GM12878 (cell line): ENCODE data around the gene NRDE2. TPM values are rescaled to one million over a fixed set of nuclear protein-coding genes. Genes with fewer than 3 reads are reported as not detected.

Experiments used
- ATAC-seq: fragments of 200-7000 bp; cut with Tn5 transposase; 3 replicates; pipeline ENCODE4 v1.9.1; 2020; ENCODE audit warnings: mild to moderate bottlenecking, moderate library complexity
- BruUV-seq: library from RNA; stranded (reverse); fragments of 400-500 nt; replicated peaks from 2 replicates; lab custom pipeline; 2021; lab: Mats Ljungman, UMichigan
- CTCF ChIA-PET: fragments of 300-600 bp; sonication (Branson Sonifier 250); formaldehyde crosslinking; extraction: SDS; loops from one replicate; lab custom pipeline; 2021; ENCODE audit warnings: inconsistent platforms; lab: Yijun Ruan, JAX
- POLR2A ChIA-PET: fragments of 350-600 bp; formaldehyde crosslinking; extraction: SDS; loops from one replicate; lab custom pipeline; 2021; ENCODE audit warnings: inconsistent platforms; lab: Charles Lee
- RAD21 ChIA-PET: fragments of 300-600 bp; sonication (Branson Sonifier 250); formaldehyde crosslinking; loops from one replicate; lab custom pipeline; 2023; ENCODE audit warnings: antibody characterized with exemption; ENCODE audit not compliant: unreplicated experiment; lab: Charles Lee
- SMC1A ChIA-PET: fragments of 300-600 bp; sonication (Branson Sonifier 250); formaldehyde crosslinking; loops from one replicate; lab custom pipeline; 2023; ENCODE audit not compliant: unreplicated experiment, uncharacterized antibody; lab: Charles Lee
- DNase-seq: peaks from one replicate; pipeline ENCODE4 v3.0.0-alpha.2; 2011; ENCODE audit warnings: low read depth, low spot score
- FAIRE-seq: peaks from 3 replicates; lab custom pipeline; 2011; peaks lifted over from hg19 to GRCh38; lab: Jason Lieb, UNC
- H2AFZ ChIP-seq: 2 replicates; pipeline ENCODE4 v1.6.0; 2011; ENCODE audit warnings: low read depth, low read length, control low read depth; ENCODE audit not compliant: control insufficient read depth
- H3K27ac ChIP-seq: 2 replicates; pipeline ENCODE4 v1.5.1; 2011; ENCODE audit warnings: control low read depth; ENCODE audit not compliant: control insufficient read depth, insufficient read depth
- H3K27me3 ChIP-seq, 2 experiments: replicated peaks in 1 of 2; 2 replicates each; pipeline versions ENCODE4 v1.6.0 to v1.6.1; 2011; ENCODE audit warnings: low read length in 1 of 2; ENCODE audit not compliant: control insufficient read depth in 2 of 2, insufficient read depth in 2 of 2
- H3K36me3 ChIP-seq, 2 experiments: 2 replicates each; pipeline ENCODE4 v1.5.1; 2011; ENCODE audit warnings: low read length in 1 of 2; ENCODE audit not compliant: control insufficient read depth in 2 of 2, insufficient read depth in 2 of 2
- H3K4me1 ChIP-seq: 2 replicates; pipeline ENCODE4 v1.6.1; 2011; ENCODE audit warnings: mild to moderate bottlenecking, low read length, moderate library complexity, mixed read lengths; ENCODE audit not compliant: control insufficient read depth, insufficient read depth
- H3K4me2 ChIP-seq: 2 replicates; pipeline ENCODE4 v1.6.0; 2011; ENCODE audit warnings: control low read depth; ENCODE audit not compliant: control insufficient read depth, insufficient read depth
- H3K4me3 ChIP-seq: fragments of 200-600 bp; sonication (generic); 2 replicates; pipeline ENCODE4 v1.5.1; 2016
- H3K79me2 ChIP-seq: 2 replicates; pipeline ENCODE4 v1.6.0; 2011; ENCODE audit warnings: low read length; ENCODE audit not compliant: control insufficient read depth, insufficient read depth
- H3K9ac ChIP-seq: 2 replicates; pipeline ENCODE4 v1.8.0; 2011; ENCODE audit warnings: low read length, control low read depth, mixed read lengths; ENCODE audit not compliant: control insufficient read depth, insufficient read depth
- H3K9me3 ChIP-seq: replicated peaks from 3 replicates; pipeline ENCODE4 v1.5.1; 2011; ENCODE audit warnings: mild to moderate bottlenecking, low read length; ENCODE audit not compliant: control insufficient read depth, insufficient read depth
- H4K20me1 ChIP-seq: 2 replicates; pipeline ENCODE4 v1.6.0; 2011; ENCODE audit not compliant: control insufficient read depth, insufficient read depth
- ASH2L ChIP-seq: fragments of 300-600, 200-600 bp; sonication (generic); IDR thresholded peaks from 2 replicates; pipeline ENCODE4 v1.6.1; 2017; ENCODE audit warnings: low read depth, mild to moderate bottlenecking, borderline replicate concordance
- BHLHE40 ChIP-seq, 2 experiments: fragments of 450-650 bp in 1 of 2; IDR thresholded peaks; 2 replicates each; pipeline ENCODE4 v1.6.1; 2011 to 2017; ENCODE audit warnings: low read depth in 2 of 2, borderline replicate concordance in 1 of 2, improper control_type of control experiment in 1 of 2, low read length in 1 of 2, mild to moderate bottlenecking in 1 of 2
- CREB1 ChIP-seq: IDR thresholded peaks from 2 replicates; pipeline ENCODE4 v1.6.1; 2012; ENCODE audit warnings: low read depth, mild to moderate bottlenecking, inconsistent platforms
- EGR1 ChIP-seq, 2 experiments: IDR thresholded peaks; 1 replicate in 1 of 2; 2 replicates in 1 of 2; pipeline ENCODE4 v1.6.1; 2011 to 2012; ENCODE audit warnings: low read depth in 2 of 2, low read length in 2 of 2, borderline replicate concordance in 1 of 2, mild to moderate bottlenecking in 1 of 2, moderate library complexity in 1 of 2
- NFYA ChIP-seq: IDR thresholded peaks from 2 replicates; pipeline ENCODE4 v1.6.1; 2011; ENCODE audit warnings: low read depth, mild to moderate bottlenecking, low read length, improper control_type of control experiment, borderline replicate concordance
- SREBF2 ChIP-seq: IDR thresholded peaks from 2 replicates; pipeline ENCODE4 v1.6.1; 2012; ENCODE audit warnings: mild to moderate bottlenecking, low read length
- YBX1 ChIP-seq: fragments of 450-650 bp; IDR thresholded peaks from 2 replicates; pipeline ENCODE4 v1.6.1; 2016; ENCODE audit warnings: antibody characterized with exemption
- ZBED1 ChIP-seq: IDR thresholded peaks from 2 replicates; pipeline ENCODE4 v1.6.1; 2016; ENCODE audit warnings: borderline replicate concordance
- ZNF274 ChIP-seq: IDR thresholded peaks from one replicate; pipeline ENCODE4 v1.8.0; 2011; ENCODE audit not compliant: insufficient read length, insufficient read depth
- ZZZ3 ChIP-seq: IDR thresholded peaks from 2 replicates; pipeline ENCODE4 v1.6.1; 2011; ENCODE audit warnings: low read depth; ENCODE audit not compliant: control insufficient read depth, insufficient read length
- WGBS: methylation state at CpG from one replicate; pipeline ENCODE4 v1.1.6; 2016; ENCODE audit warnings: low lambda C conversion rate; ENCODE audit not compliant: insufficient replicate concordance, insufficient coverage; ENCODE audit errors: missing lambda C conversion rate; 5-methylcytosine and 5-hydroxymethylcytosine counted together
- in situ Hi-C: fragments of 300-500 bp; cut with MboI; formaldehyde crosslinking; loops from 9 replicates; pipeline ENCODE4 v1.14.3; 2018; ENCODE audit warnings: mixed read lengths
- intact Hi-C: fragments of 100-400 bp; cut with micrococcal nuclease; formaldehyde crosslinking; loops from one replicate; pipeline ENCODE4 v1.14.2; 2022; ENCODE audit not compliant: unreplicated experiment
- polyA plus RNA-seq, 11 experiments: library from polyadenylated mRNA; depleted of rRNA in 4 of 11; unstranded in 6 of 11; stranded (reverse) in 5 of 11; fragments of >200 nt; fragmentation: Nextera tagmentation in 4 of 11; fragmentation: Illumina TruSeq in 1 of 11; extraction: Ambion mirVana in 4 of 11; extraction: Trizol in 1 of 11; gene quantifications; 1 replicate in 1 of 11; 2 replicates in 10 of 11; pipeline versions ENCODE4 v1.2.1 to v1.2.3, GENCODE V29; 2011 to 2016; ENCODE audit warnings: inconsistent platforms in 2 of 11, missing spikeins in 2 of 11, low read depth in 1 of 11
- total RNA-seq, 4 experiments: library from RNA; depleted of rRNA in 3 of 4; stranded (reverse); fragments of >200 nt in 3 of 4; fragmentation: Illumina TruSeq in 1 of 4; extraction: Trizol in 1 of 4; gene quantifications; 2 replicates each; pipeline versions ENCODE4 v1.2.1 to v1.2.3, GENCODE V29; 2013 to 2021

Gene NRDE2
- total and polyA plus RNA-seq, 10 of the 15 experiments (the other 5 are each of a cell fraction or from before 2014, with no cell fraction given), result 8.3 to 21.0 (median 13.8) TPM

- in situ Hi-C loops (loop anchor here (25.0 kb wide), 1 partner anchor 1134 kb away; the partner anchor contains the start of gene PPP4R3A), intact Hi-C loops (no loop called here)
- no peaks in the 10 kb centered on the region for H4K20me1 ChIP-seq
- ChIA-PET POLR2A (no interaction called here), RAD21 (no interaction called here), SMC1A (no interaction called here), CTCF (interaction anchor here (1.5 to 1.6 kb wide), 2 partner anchors 9 to 21 kb away, joined by 3 to 6 read pairs; no protein-coding TSS in a partner anchor)
- H3K4me3 ChIP-seq, result no peak overlapping the region
- ATAC-seq (no peak), FAIRE-seq (no peak), DNase-seq (no peak)
- H3K36me3 ChIP-seq, result no peaks in the 10 kb centered on the region
- no TSS peak for BruUV-seq
- 36% methylated on average over 6 of the region's 6 CpGs for WGBS
- H3K4me1 ChIP-seq, result peaks cover 7% of the 10 kb centered on the region
- no peaks in the 10 kb centered on the region for H3K9me3 ChIP-seq
- no peaks in the 10 kb centered on the region; the same call in none of the 2 replicates for H3K79me2 ChIP-seq
- TF ChIP-seq CREB1 (no peak), ZNF274 (no peak), ZBED1 (no peak), SREBF2 (no peak), EGR1 (IDR thresholded peaks at IDR 0.05; ENCODE audit: borderline replicate concordance in 1 of 2, low read depth in 2 of 2, low read length in 2 of 2) (no peak), ASH2L (no peak), ZZZ3 (no peak), BHLHE40 (IDR thresholded peaks at IDR 0.05; ENCODE audit: borderline replicate concordance in 1 of 2, low read depth in 2 of 2, low read length in 1 of 2) (no peak), YBX1 (no peak), NFYA (no peak)
- no peak overlapping the region for H3K9ac ChIP-seq
- no peak overlapping the region for H3K4me2 ChIP-seq
- no peak overlapping the region for H2AFZ ChIP-seq
- no peaks in the 10 kb centered on the region for H3K27me3 ChIP-seq
- H3K27ac ChIP-seq, result no peak overlapping the region
These were observed 46.5 kb upstream of the NRDE2 start for GRCh38 chr14:90378249-90378648.
